GM12878 (cell line): ENCODE data around the gene KRTAP10-8. TPM values are rescaled to one million over a fixed set of nuclear protein-coding genes. Genes with fewer than 3 reads are reported as not detected.

Experiments used
- ATAC-seq: fragments of 200-7000 bp; cut with Tn5 transposase; 3 replicates; pipeline ENCODE4 v1.9.1; 2020; ENCODE audit warnings: mild to moderate bottlenecking, moderate library complexity
- BruUV-seq: library from RNA; stranded (reverse); fragments of 400-500 nt; replicated peaks from 2 replicates; lab custom pipeline; 2021; lab: Mats Ljungman, UMichigan
- CTCF ChIA-PET: fragments of 300-600 bp; sonication (Branson Sonifier 250); formaldehyde crosslinking; extraction: SDS; loops from one replicate; lab custom pipeline; 2021; ENCODE audit warnings: inconsistent platforms; lab: Yijun Ruan, JAX
- POLR2A ChIA-PET: fragments of 350-600 bp; formaldehyde crosslinking; extraction: SDS; loops from one replicate; lab custom pipeline; 2021; ENCODE audit warnings: inconsistent platforms; lab: Charles Lee
- RAD21 ChIA-PET: fragments of 300-600 bp; sonication (Branson Sonifier 250); formaldehyde crosslinking; loops from one replicate; lab custom pipeline; 2023; ENCODE audit warnings: antibody characterized with exemption; ENCODE audit not compliant: unreplicated experiment; lab: Charles Lee
- SMC1A ChIA-PET: fragments of 300-600 bp; sonication (Branson Sonifier 250); formaldehyde crosslinking; loops from one replicate; lab custom pipeline; 2023; ENCODE audit not compliant: unreplicated experiment, uncharacterized antibody; lab: Charles Lee
- DNase-seq: peaks from one replicate; pipeline ENCODE4 v3.0.0-alpha.2; 2011; ENCODE audit warnings: low read depth, low spot score
- FAIRE-seq: peaks from 3 replicates; lab custom pipeline; 2011; peaks lifted over from hg19 to GRCh38; lab: Jason Lieb, UNC
- H2AFZ ChIP-seq: 2 replicates; pipeline ENCODE4 v1.6.0; 2011; ENCODE audit warnings: low read depth, low read length, control low read depth; ENCODE audit not compliant: control insufficient read depth
- H3K27ac ChIP-seq: 2 replicates; pipeline ENCODE4 v1.5.1; 2011; ENCODE audit warnings: control low read depth; ENCODE audit not compliant: control insufficient read depth, insufficient read depth
- H3K27me3 ChIP-seq, 2 experiments: replicated peaks in 1 of 2; 2 replicates each; pipeline versions ENCODE4 v1.6.0 to v1.6.1; 2011; ENCODE audit warnings: low read length in 1 of 2; ENCODE audit not compliant: control insufficient read depth in 2 of 2, insufficient read depth in 2 of 2
- H3K36me3 ChIP-seq, 2 experiments: 2 replicates each; pipeline ENCODE4 v1.5.1; 2011; ENCODE audit warnings: low read length in 1 of 2; ENCODE audit not compliant: control insufficient read depth in 2 of 2, insufficient read depth in 2 of 2
- H3K4me1 ChIP-seq: 2 replicates; pipeline ENCODE4 v1.6.1; 2011; ENCODE audit warnings: mild to moderate bottlenecking, low read length, moderate library complexity, mixed read lengths; ENCODE audit not compliant: control insufficient read depth, insufficient read depth
- H3K4me2 ChIP-seq: 2 replicates; pipeline ENCODE4 v1.6.0; 2011; ENCODE audit warnings: control low read depth; ENCODE audit not compliant: control insufficient read depth, insufficient read depth
- H3K4me3 ChIP-seq: fragments of 200-600 bp; sonication (generic); 2 replicates; pipeline ENCODE4 v1.5.1; 2016
- H3K79me2 ChIP-seq: 2 replicates; pipeline ENCODE4 v1.6.0; 2011; ENCODE audit warnings: low read length; ENCODE audit not compliant: control insufficient read depth, insufficient read depth
- H3K9ac ChIP-seq: 2 replicates; pipeline ENCODE4 v1.8.0; 2011; ENCODE audit warnings: low read length, control low read depth, mixed read lengths; ENCODE audit not compliant: control insufficient read depth, insufficient read depth
- H3K9me3 ChIP-seq: replicated peaks from 3 replicates; pipeline ENCODE4 v1.5.1; 2011; ENCODE audit warnings: mild to moderate bottlenecking, low read length; ENCODE audit not compliant: control insufficient read depth, insufficient read depth
- H4K20me1 ChIP-seq: 2 replicates; pipeline ENCODE4 v1.6.0; 2011; ENCODE audit not compliant: control insufficient read depth, insufficient read depth
- BACH1 ChIP-seq: fragments of 450-650 bp; IDR thresholded peaks from 2 replicates; pipeline ENCODE4 v1.6.1; 2017; ENCODE audit warnings: mild to moderate bottlenecking, borderline replicate concordance
- BRCA1 ChIP-seq: IDR thresholded peaks from 2 replicates; pipeline ENCODE4 v1.6.1; 2011; ENCODE audit warnings: low read depth, low read length, improper control_type of control experiment
- CBX3 ChIP-seq: fragments of 200-600 bp; sonication (generic); IDR thresholded peaks from 2 replicates; pipeline ENCODE4 v1.6.1; 2016; ENCODE audit warnings: low read depth, borderline replicate concordance
- GATAD2B ChIP-seq: fragments of 450-650 bp; conservative IDR thresholded peaks from 2 replicates; pipeline ENCODE4 v1.6.1; 2017; ENCODE audit warnings: low read depth, mild to moderate bottlenecking, moderate library complexity
- NFYB ChIP-seq: IDR thresholded peaks from 2 replicates; pipeline ENCODE4 v1.6.1; 2011; ENCODE audit warnings: low read depth, mild to moderate bottlenecking, low read length, improper control_type of control experiment, moderate library complexity; ENCODE audit not compliant: insufficient read depth
- NR2C2 ChIP-seq: IDR thresholded peaks from 2 replicates; pipeline ENCODE4 v1.6.1; 2011; ENCODE audit warnings: borderline replicate concordance, low read depth; ENCODE audit not compliant: control insufficient read depth, insufficient read length
- PKNOX1 ChIP-seq: fragments of 450-650 bp; IDR thresholded peaks from 2 replicates; pipeline ENCODE4 v1.6.1; 2016; ENCODE audit warnings: mild to moderate bottlenecking
- PRDM15 ChIP-seq: fragments of 450-650 bp; formaldehyde crosslinking; IDR thresholded peaks from 2 replicates; pipeline ENCODE4 v1.4.0; 2020; ENCODE audit warnings: mild to moderate bottlenecking, moderate library complexity
- RB1 ChIP-seq: fragments of 450-650 bp; formaldehyde crosslinking; IDR thresholded peaks from 2 replicates; pipeline ENCODE4 v1.6.1; 2017; ENCODE audit warnings: mild to moderate bottlenecking, borderline replicate concordance
- SMAD5 ChIP-seq: IDR thresholded peaks from 2 replicates; pipeline ENCODE4 v1.6.1; 2016; ENCODE audit warnings: antibody characterized with exemption, low read depth
- SMC3 ChIP-seq: IDR thresholded peaks from 2 replicates; pipeline ENCODE4 v1.6.1; 2011; ENCODE audit warnings: low read length, improper control_type of control experiment, borderline replicate concordance
- TAF1 ChIP-seq: IDR thresholded peaks from 2 replicates; pipeline ENCODE4 v1.6.1; 2011; ENCODE audit warnings: mild to moderate bottlenecking, low read depth, low read length, borderline replicate concordance
- YY1 ChIP-seq: IDR thresholded peaks from 2 replicates; pipeline ENCODE4 v1.6.1; 2011; ENCODE audit warnings: low read depth, mild to moderate bottlenecking, low read length
- ZNF622 ChIP-seq: fragments of 450-650 bp; IDR thresholded peaks from 2 replicates; pipeline ENCODE4 v1.6.1; 2017; ENCODE audit warnings: mild to moderate bottlenecking, inconsistent platforms
- WGBS: methylation state at CpG from one replicate; pipeline ENCODE4 v1.1.6; 2016; ENCODE audit warnings: low lambda C conversion rate; ENCODE audit not compliant: insufficient replicate concordance, insufficient coverage; ENCODE audit errors: missing lambda C conversion rate; 5-methylcytosine and 5-hydroxymethylcytosine counted together
- in situ Hi-C: fragments of 300-500 bp; cut with MboI; formaldehyde crosslinking; loops from 9 replicates; pipeline ENCODE4 v1.14.3; 2018; ENCODE audit warnings: mixed read lengths
- intact Hi-C: fragments of 100-400 bp; cut with micrococcal nuclease; formaldehyde crosslinking; loops from one replicate; pipeline ENCODE4 v1.14.2; 2022; ENCODE audit not compliant: unreplicated experiment
- polyA plus RNA-seq, 11 experiments: library from polyadenylated mRNA; depleted of rRNA in 4 of 11; unstranded in 6 of 11; stranded (reverse) in 5 of 11; fragments of >200 nt; fragmentation: Nextera tagmentation in 4 of 11; fragmentation: Illumina TruSeq in 1 of 11; extraction: Ambion mirVana in 4 of 11; extraction: Trizol in 1 of 11; gene quantifications; 1 replicate in 1 of 11; 2 replicates in 10 of 11; pipeline versions ENCODE4 v1.2.1 to v1.2.3, GENCODE V29; 2011 to 2016; ENCODE audit warnings: inconsistent platforms in 2 of 11, missing spikeins in 2 of 11, low read depth in 1 of 11
- total RNA-seq, 4 experiments: library from RNA; depleted of rRNA in 3 of 4; stranded (reverse); fragments of >200 nt in 3 of 4; fragmentation: Illumina TruSeq in 1 of 4; extraction: Trizol in 1 of 4; gene quantifications; 2 replicates each; pipeline versions ENCODE4 v1.2.1 to v1.2.3, GENCODE V29; 2013 to 2021

The KRTAP10-8 gene
- total and polyA plus RNA-seq, 10 of the 15 experiments (the other 5 are each of a cell fraction or from before 2014, with no cell fraction given), result not detected

- ChIA-PET CTCF (no interaction called here), SMC1A (no interaction called here), POLR2A (no interaction called here), RAD21 (no interaction called here)
- in situ Hi-C loops, result no loop called here
- BruUV-seq, result no TSS peak
- Histone ChIP-seq H3K79me2 (no peaks in the 10 kb centered on the region), H3K4me1 (no peaks in the 10 kb centered on the region), H3K36me3 (no peaks in the 10 kb centered on the region), H3K27ac (no peak overlapping the region), H4K20me1 (no peaks in the 10 kb centered on the region), H3K4me3 (no peak overlapping the region), H3K27me3 (no peaks in the 10 kb centered on the region), H3K4me2 (no peak overlapping the region), H3K9ac (no peak overlapping the region), H3K9me3 (no peaks in the 10 kb centered on the region; the same call in 2 of the 3 replicates), H2AFZ (no peak overlapping the region)
- DNase-seq (no peak), ATAC-seq (no peak), FAIRE-seq (no peak)
- WGBS, result 61% methylated on average over 12 of the region's 12 CpGs
- intact Hi-C loops, result no loop called here
- no peak for TF ChIP-seq RB1
- no peak for TF ChIP-seq TAF1
- TF ChIP-seq NR2C2, result no peak
- no peak for TF ChIP-seq CBX3
- TF ChIP-seq, all 136 proteins: peak for 0
Measured at GRCh38 chr21:44569861-44570517, 41.9 kb upstream of the KRTAP10-8 start.

- Histone ChIP-seq H2AFZ (no peak overlapping the region), H3K27ac (no peak overlapping the region), H3K9me3 (no peaks in the 10 kb centered on the region; the same call in 2 of the 3 replicates), H3K4me1 (no peaks in the 10 kb centered on the region), H3K36me3 (no peaks in the 10 kb centered on the region), H3K9ac (no peak overlapping the region), H4K20me1 (no peaks in the 10 kb centered on the region), H3K4me3 (no peak overlapping the region), H3K4me2 (no peak overlapping the region), H3K79me2 (no peaks in the 10 kb centered on the region), H3K27me3 (no peaks in the 10 kb centered on the region)
- in situ Hi-C loops, result no loop called here
- FAIRE-seq (no peak), DNase-seq (no peak), ATAC-seq (no peak)
- BruUV-seq, result no TSS peak
- ChIA-PET CTCF (no interaction called here), POLR2A (no interaction called here), RAD21 (no interaction called here), SMC1A (no interaction called here)
- 15% methylated on average over 4 of the region's 4 CpGs for WGBS
- intact Hi-C loops, result no loop called here
- TF ChIP-seq YY1, result no peak
- no peak for TF ChIP-seq SMAD5
- TF ChIP-seq PKNOX1, result no peak
- TF ChIP-seq NFYB, result no peak
- no peak for TF ChIP-seq BACH1
- no peak for TF ChIP-seq BRCA1
- no peak for TF ChIP-seq SMC3
- no peak for TF ChIP-seq GATAD2B
- TF ChIP-seq ZNF622, result no peak
- TF ChIP-seq PRDM15 (CRISPR knock-in tag), result no peak
Measured at GRCh38 chr21:44571296-44571695, 40.6 kb upstream of the KRTAP10-8 start.
